Stimulated activated naive CD8-positive, alpha-beta T cell treated with anti-CD3 and anti-CD28 coated beads, Interleukin-15, Interleukin-2, amounts not matched to agents 100 ng/mL and 50 ng/mL, for 24 hours (primary cell): ENCODE data around the gene MRPS2.
"Not testable (repeated sequence)": the region's sequence is repeated elsewhere in the genome, so short reads cannot be mapped to it uniquely, and the experiment has no call there.

Source experiments
- H3K27ac Mint-ChIP-seq: one replicate; pipeline ENCODE4 v1.8.0; 2021; ENCODE audit warnings: mild to moderate bottlenecking, mixed read lengths
- H3K27me3 Mint-ChIP-seq: one replicate; pipeline ENCODE4 v1.8.0; 2021; ENCODE audit warnings: mixed read lengths
- H3K36me3 Mint-ChIP-seq: one replicate; pipeline ENCODE4 v1.8.0; 2021; ENCODE audit warnings: low read depth, mixed read lengths
- H3K4me1 Mint-ChIP-seq: one replicate; pipeline ENCODE4 v1.8.0; 2021; ENCODE audit warnings: low read depth, mixed read lengths
- H3K4me3 Mint-ChIP-seq: one replicate; pipeline ENCODE4 v1.8.0; 2021; ENCODE audit warnings: mild to moderate bottlenecking, mixed read lengths
- H3K9me3 Mint-ChIP-seq: one replicate; pipeline ENCODE4 v1.8.0; 2021; ENCODE audit warnings: mixed read lengths

Gene MRPS2

GRCh38 chr9:135545646-135546176 lies 45.2 kb downstream of the MRPS2 start, which contains the start of gene OBP2A:
Gene OBP2A, plus strand, starts transcription at chr9:135546126. Its CDS starts 55 bp downstream, at chr9:135546181.
- not testable (repeated sequence) for H3K9me3 Mint-ChIP-seq, H3K36me3 Mint-ChIP-seq, H3K27ac Mint-ChIP-seq, H3K4me3 Mint-ChIP-seq, H3K4me1 Mint-ChIP-seq
- H3K27me3 Mint-ChIP-seq: peaks cover 12% of the 10 kb centered on the region

GRCh38 chr9:135546792-135547617 lies 46.5 kb downstream of the MRPS2 start:
- H3K36me3 Mint-ChIP-seq, H3K27ac Mint-ChIP-seq, H3K4me3 Mint-ChIP-seq, H3K9me3 Mint-ChIP-seq, H3K4me1 Mint-ChIP-seq: not testable (repeated sequence)
- peaks cover 12% of the 10 kb centered on the region for H3K27me3 Mint-ChIP-seq

- Mint-ChIP-seq H3K4me3 (no peak overlapping the region), H3K4me1 (no peaks in the 10 kb centered on the region), H3K27me3 (peaks cover 9% of the 10 kb centered on the region), H3K27ac (no peak overlapping the region), H3K9me3 (no peaks in the 10 kb centered on the region), H3K36me3 (no peaks in the 10 kb centered on the region)
Observed at GRCh38 chr9:135547756-135548736, 47.6 kb downstream of the MRPS2 start.

GRCh38 chr9:135549478-135550343 lies 49.2 kb downstream of the MRPS2 start:
- not testable (repeated sequence) for H3K4me3 Mint-ChIP-seq, H3K27ac Mint-ChIP-seq, H3K36me3 Mint-ChIP-seq, H3K4me1 Mint-ChIP-seq, H3K27me3 Mint-ChIP-seq, H3K9me3 Mint-ChIP-seq

- H3K36me3 Mint-ChIP-seq: no peaks in the 10 kb centered on the region
- no peaks in the 10 kb centered on the region for H3K4me1 Mint-ChIP-seq
- H3K27me3 Mint-ChIP-seq: no peaks in the 10 kb centered on the region
- H3K4me3 Mint-ChIP-seq: no peak overlapping the region
- no peaks in the 10 kb centered on the region for H3K9me3 Mint-ChIP-seq
- no peak overlapping the region for H3K27ac Mint-ChIP-seq
Observed at GRCh38 chr9:135550344-135550918, 49.9 kb downstream of the MRPS2 start.

GRCh38 chr9:135551031-135551430 lies 50.5 kb downstream of the MRPS2 start:
- Mint-ChIP-seq H3K27me3 (peaks cover 4% of the 10 kb centered on the region), H3K9me3 (no peaks in the 10 kb centered on the region), H3K27ac (no peak overlapping the region), H3K4me3 (no peak overlapping the region), H3K4me1 (no peaks in the 10 kb centered on the region), H3K36me3 (no peaks in the 10 kb centered on the region)

GRCh38 chr9:135551456-135551855 lies 51.0 kb downstream of the MRPS2 start:
- Mint-ChIP-seq H3K36me3 (no peaks in the 10 kb centered on the region), H3K27me3 (peaks cover 4% of the 10 kb centered on the region), H3K4me3 (no peak overlapping the region), H3K4me1 (no peaks in the 10 kb centered on the region), H3K27ac (no peak overlapping the region), H3K9me3 (no peaks in the 10 kb centered on the region)

- Mint-ChIP-seq H3K4me1 (no peaks in the 10 kb centered on the region), H3K9me3 (no peaks in the 10 kb centered on the region), H3K27me3 (peaks cover 4% of the 10 kb centered on the region)
Observed at GRCh38 chr9:135552021-135552697, 51.7 kb downstream of the MRPS2 start.

GRCh38 chr9:135552698-135553171 lies 52.3 kb downstream of the MRPS2 start:
- Mint-ChIP-seq H3K4me3 (no peak overlapping the region), H3K27ac (no peak overlapping the region), H3K36me3 (no peaks in the 10 kb centered on the region), H3K9me3 (no peaks in the 10 kb centered on the region), H3K4me1 (no peaks in the 10 kb centered on the region), H3K27me3 (peaks cover 4% of the 10 kb centered on the region)

More at GRCh38 chr9:135552021-135552697, 51.7 kb downstream of the MRPS2 start:
- H3K27ac Mint-ChIP-seq: no peak overlapping the region
- no peaks in the 10 kb centered on the region for H3K36me3 Mint-ChIP-seq
- no peak overlapping the region for H3K4me3 Mint-ChIP-seq
